NCI-H82 treated with DMSO at 0.1 percent for 48 hours (cell line): Measurements from ENCODE around the gene CAMKK1.
A peak's percentile ranks its signal among the peaks of the same experiment; 100 is the strongest.

ENCODE experiments used
- DNase-seq: peaks from one replicate; lab custom pipeline; 2025; ENCODE audit not compliant: unreplicated experiment; lab: John Stamatoyannopoulos, UW

CAMKK1 gene

DNA sequence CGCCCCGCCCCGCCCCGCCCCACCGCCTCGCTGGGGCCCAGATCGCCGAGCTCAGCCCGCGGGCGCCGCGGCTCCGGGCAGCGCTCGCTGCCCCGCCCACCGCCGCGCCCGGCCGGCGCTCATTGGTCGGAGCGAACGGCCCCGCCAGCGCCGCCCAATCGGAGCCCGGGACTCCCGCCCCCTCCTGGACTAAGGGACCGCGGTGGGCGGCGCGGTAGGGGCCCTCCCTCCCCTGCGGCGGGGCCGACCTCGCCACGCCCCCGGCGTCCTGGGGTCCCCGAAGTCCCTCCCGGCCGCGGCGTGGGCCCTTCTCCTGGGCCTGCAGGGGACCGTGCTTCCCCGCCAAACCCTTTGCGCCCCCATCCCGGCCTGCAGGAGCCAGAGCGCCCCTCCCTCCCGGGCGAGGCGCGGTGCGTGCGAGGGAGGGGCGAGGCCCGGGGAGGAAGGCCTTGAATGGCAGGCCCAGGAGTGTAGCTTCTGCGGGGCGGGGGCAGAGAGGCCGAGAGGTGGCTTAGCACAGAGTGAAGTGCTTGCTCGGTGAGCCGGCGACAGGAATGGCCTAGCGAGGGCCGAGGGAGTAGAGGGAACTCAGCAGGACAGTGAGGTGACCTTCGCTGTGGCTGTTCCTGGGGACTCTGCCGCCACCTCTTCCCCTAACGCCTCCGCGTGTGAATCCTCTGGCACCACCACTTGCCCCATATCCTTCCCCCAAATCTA lies at the start of gene CAMKK1:
TSS of gene CAMKK1 (minus strand) at position 51 of the 717 bp plus-strand sequence. CDS start 7,366 bp downstream, outside the sequence.
- DNase-seq: peak; percentile 86

DNA sequence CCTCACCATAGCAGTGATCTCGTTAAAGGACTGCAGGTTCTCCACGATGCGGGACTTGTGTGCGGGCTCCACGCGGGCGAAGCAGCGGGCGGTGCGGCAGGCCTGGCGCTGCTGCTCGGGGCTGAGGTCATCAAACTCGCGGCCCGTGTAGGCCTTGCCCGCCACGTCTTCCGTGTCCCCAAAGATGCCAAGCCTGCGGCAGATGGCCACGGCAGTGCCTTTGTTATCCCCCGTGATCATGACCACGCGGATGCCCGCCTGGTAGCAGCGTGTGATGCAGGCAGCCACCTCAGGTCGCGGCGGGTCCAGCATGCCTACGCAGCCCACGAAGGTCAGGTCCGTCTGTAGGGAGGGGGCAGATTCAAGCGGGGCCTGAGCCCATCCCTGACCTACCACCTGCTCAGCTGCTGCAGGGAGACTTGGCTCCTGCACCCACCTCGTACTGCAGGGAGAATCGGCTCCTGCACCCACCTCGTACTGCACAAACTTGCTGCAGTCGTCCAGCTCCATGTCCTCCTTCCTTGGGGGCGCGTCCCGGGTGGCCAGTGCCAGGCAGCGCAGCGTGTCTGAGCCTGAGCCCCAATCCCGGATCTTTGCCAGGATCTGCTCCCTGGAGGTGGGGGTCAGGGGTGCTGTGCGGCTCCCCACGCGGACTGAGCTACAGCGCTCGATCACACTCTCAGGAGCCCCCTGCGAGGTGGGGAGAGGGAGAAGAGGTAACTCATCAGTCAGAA lies 48.3 kb upstream of the CAMKK1 start:
- no peak for DNase-seq

DNA sequence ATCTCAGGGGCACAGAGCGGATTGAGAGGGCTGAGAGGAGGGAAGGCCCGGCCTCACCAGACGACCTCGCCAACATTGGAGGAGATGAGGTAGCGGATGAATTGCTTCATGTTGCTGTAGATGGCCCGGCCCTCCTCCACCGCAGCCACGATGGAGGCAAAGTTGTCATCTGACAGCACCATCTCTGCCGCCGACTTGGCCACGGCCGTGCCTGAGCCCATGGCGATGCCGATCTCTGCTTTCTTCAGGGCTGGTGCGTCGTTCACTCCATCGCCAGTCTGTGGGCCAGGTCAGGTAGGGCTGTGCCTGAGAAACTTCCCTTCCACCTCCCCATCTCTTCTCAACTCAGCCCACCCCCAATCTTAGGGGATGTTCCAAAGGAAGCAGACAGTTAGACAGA lies 44.5 kb upstream of the CAMKK1 start:
- DNase-seq: no peak

DNA sequence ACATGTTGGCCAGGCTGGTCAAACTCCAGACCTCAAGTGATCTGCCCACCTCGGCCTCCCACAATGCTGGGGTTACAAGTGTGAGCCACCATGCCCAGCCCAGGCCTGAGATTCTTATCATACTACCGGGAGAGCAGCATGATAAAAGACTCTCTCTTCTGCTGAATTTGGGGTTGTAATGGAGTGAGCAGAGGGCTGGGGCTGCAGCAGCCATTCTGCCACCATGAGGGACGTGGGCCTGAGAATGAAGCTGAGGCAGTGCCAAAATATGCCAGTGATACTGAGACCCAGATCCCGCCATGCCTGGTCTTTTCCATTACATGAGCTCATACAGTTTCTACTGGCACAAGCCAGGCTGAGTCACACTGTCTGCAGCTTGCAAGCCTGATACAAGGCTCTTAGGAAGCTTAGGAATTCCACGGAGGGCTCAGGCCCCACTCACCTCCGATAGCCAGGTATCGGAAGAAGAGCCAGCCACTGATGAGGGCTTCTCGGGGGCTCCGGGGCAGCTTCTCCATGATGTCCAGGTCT lies 43.0 kb upstream of the CAMKK1 start:
- DNase-seq: no peak

DNA sequence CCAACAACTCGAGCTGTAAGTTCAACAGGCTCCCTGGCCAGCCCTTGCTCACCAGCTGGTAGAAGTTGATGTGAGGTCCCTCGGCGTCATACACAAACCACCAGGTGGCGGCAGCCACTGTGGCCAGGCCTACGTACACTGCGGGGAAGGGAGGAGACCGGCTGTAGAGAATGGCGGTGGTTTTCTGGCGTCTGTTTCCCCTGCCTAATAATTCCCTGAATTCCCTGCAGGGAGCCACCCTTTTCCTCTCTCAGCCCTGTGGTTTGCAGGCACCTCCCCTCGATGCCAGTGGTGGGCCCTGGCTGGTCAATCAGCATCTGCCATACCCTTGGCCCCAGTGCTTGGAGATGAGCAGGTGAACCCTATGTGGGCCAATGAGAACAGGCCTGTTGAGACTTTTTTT lies 42.3 kb upstream of the CAMKK1 start:
- peak; percentile 43 for DNase-seq

DNA sequence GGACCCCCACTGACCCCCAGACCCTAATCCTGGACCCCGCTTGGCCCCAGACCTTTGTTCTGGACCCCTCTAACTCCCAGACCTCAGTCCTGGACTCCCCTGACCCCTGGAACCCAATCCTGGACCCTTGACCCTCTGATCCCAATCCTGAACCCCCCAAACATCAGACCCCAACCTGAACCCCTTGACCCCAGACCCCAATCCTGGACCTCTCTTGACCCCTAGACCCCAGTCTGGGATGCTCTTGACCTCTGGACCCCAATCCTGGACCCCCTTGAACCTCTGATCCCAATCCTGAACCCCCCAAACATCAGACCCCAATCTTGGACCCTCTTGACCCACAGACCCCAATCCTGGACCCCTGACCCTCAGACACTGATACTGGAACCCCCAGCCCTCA lies 36.9 kb upstream of the CAMKK1 start:
- no peak for DNase-seq

DNA sequence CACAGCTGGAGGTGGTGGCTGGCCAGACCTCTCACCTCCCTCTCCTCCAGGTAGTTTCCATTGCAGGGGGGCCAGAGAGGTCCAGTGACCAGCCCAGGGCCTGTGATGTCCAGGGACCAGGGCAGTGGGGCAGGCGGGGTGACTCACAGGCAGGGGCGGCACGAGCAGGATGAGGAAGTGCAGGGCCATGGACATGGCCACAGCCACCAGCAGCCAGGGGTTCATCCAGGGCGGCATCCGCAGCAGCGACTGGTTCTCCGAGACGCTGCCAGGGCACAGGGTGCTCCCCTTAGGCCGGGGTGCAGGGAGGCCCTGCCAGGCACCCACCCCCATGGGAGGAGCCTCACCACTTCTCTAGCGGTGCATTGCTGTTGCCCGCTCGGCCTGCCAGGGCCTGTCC lies 36.3 kb upstream of the CAMKK1 start:
- no peak for DNase-seq

DNA sequence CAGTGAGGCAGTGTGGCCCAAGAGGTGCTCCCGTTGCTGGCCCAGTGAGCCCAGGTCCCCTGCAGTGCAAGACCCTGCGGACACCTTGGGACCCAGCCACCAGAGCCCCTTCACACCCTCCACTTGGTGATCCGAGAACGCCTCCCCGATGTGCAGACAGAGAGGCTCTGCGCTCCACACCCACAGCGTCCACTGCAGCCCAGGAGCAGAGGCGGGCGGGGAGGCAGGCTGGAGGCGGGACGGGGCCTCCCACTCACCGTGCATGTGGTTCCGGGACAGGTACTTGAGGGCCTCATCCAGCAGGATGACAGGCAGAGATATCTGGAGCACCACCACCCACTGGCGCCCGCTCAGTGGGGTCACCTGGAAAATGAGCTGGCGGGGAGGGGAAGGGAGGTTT lies 35.6 kb upstream of the CAMKK1 start:
- DNase-seq: no peak

DNA sequence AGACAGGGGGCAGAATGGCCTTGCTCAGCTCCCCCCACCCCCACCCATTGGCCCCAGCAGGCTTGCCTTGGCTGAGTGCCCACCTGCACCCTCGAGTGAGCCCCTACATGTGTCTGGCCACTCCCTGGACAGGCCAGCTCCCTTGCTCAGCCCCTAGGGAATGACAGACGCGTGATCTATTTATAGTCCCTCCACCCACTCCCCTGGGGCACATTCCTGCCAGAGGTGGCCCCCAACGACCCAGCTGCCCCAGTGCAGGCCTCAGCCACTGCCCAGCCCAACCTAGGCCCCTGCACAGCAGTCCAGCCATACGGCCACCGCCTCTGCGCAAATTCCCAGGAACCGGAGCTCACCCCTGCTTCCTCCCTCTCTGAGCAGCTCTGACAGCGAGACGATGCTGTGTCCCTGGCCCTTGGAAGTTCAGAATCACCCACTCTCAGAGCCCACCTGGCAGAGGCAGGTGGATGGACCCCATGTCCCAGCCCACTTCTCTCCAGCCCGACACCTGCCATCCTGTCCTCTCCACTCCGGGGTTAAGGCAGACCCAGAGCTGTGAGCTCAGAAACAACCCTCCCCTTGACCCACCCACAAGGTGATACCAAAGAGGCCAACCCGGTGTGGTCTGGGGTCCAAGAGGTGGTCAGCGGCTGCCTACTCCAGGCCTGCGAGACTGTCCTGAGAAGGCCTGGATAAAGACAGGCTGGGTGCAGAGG lies 34.9 kb upstream of the CAMKK1 start:
- no peak for DNase-seq

DNA sequence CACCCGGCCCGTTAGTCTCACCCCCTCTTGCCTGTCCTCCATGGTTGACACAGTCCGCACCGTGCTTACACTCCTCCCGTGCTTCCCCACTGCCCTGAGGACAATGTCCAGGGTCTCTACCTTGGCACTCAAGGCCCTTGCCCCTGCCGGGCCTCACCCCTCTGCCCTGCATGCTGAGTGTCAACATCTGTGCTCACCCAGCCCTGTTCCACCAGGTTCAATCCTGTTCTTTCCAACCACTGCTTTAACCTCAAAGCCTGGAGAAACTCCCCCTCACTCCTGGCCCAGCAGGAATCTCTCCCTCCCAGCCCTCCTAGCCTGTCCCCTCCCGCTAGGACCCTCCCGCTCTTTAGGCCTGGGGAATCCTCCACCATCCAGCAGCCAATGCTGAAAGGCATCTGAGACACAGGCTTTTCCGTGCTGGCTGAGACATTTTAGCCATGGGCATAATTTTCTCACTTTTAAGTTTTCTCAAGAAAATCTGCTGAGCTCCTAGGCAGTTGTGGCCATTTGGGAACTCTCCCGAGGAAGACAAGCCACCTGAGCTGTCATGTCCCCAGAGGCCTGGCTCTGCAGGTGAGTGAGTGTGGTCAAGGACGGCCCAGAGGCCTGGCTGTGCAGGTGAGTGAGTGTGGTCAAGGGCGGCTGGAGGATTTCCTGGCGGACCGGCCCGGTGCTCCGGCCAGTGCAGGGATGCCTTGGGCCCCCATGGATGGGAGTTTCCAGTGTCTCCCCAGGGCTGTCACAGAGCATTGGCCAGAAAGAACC lies 34.2 kb upstream of the CAMKK1 start:
- DNase-seq: no peak

DNA sequence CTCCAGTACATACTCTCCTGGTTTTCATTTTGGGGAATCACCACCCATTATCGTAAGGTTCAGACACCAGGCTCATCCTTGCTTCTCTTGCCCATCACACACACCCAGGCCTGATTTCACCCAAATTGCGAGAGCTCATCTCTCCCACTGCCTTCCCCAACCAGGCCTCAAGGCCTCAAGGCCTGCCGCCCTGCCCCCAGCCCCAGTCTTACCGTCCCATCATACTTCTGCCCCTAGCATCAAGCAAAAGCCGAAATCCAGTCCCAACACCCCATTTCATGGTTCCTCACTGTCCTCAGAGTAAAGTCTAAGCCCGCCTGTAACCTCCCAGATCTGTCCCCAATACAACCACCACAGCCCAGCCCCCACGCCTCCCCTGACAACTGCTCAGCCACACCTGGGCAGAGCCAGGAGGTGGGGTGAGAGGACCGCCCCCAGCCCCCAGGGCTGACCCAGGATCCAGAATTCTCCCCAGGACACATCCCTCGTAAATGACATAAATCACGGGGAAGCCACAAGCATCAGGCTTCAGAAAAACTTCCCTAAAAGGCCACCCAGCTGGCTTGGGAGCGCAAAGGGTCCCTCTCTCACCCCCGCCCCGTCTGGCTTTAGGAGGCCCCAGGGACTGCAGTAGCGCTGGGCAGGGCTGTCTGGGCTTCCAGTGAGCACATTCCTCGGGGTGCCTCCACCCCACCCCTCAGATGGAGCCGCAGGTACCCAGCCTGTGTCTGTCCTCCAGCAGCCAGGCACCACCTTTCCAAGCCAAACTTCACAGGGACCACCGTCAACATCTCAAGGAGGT lies 33.0 kb upstream of the CAMKK1 start:
- no peak for DNase-seq

DNA sequence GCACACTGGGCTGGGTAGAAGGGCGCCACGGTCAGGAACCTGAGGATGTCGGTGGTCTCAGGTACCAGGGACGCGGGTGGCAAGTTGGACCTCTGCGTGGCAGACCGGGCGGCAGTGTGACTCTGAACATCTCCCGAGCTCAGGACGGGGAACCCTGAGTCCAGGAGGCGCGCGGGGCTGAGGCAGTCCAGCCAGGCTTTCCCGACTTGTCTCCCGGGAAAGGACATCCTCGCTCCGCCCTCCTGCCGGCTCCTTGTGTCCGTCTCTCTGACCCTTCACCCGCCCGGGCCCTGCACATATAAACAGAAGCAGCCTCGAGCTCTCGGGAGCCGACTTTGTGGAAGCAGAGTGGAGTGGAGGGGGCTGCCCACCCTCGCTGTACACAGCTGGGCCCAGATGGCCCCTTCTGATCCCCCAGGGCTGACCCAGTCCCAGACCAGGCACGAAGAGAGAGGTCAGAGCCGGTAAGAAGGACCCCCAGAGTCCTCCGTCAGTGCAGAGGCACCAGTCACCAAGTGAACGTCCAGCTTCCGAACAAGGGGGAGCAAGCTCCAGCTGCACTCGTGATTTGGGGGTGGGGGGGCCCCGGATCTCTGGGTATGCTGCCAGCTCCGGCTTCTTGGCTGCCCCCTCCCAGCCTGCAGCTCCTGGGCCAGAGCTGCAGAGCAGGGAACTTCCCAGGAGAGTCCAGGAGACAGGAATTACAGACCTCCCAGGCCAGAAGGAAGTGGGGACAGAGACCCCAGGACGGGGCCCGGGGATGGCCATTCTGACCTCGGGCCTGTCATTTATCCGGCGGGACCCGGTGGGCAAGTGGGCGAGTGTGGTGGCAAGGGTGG lies 31.9 kb upstream of the CAMKK1 start:
- no peak for DNase-seq

DNA sequence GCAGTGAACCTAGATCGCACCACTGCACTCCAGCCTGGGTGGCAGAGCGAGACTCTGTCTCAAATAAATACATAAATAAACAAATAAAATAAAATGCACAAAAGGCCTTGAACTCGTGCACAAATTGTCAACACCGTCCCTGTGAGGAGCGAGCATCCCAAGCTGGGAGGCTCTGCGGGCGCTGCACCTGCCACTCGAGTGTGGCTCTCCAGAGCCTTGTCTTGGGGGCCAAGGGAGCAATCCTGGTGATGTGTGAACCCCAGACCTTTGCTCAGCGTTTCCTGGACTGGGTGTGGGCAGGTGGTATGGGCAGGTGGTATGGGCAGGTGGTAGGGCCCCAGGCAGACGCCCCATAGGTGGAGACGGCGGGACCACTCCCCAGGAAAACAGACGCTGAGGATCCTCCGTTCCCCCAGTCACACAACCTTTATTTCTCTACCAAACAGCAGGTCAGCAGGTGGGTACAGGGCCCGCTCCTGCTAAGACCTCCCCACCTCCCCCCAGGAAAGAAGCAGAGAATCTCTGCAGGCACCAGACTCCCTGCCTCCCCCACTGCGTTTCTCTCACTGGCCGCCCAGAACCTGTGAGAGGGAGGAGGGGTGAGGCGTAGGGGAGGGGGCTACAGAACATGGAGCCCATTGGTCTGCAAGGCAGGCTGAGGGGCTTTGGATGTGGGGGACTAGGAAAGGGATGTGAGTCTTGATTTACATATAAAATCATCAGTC lies 30.8 kb upstream of the CAMKK1 start:
- no peak for DNase-seq

DNA sequence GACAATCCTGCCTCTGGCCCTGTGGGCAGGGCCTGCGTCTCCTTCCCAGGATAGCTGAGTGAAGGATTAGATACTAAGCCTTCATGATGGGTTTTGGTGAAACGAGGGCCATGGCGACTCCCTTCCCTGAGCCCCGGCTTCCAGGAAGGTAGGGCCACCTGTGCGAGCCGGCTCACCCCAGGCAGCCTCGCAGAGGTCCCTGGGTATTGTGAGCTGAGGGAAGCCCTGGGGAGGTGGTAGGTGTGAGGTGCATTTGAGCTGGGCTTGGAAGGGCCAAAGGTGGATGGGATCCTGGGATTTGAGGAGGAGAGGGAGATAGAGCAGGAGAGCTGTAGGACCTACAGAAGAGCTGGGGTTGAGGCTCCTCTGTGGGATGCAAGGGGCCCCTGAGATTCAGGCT lies 29.9 kb upstream of the CAMKK1 start:
- DNase-seq: no peak

DNA sequence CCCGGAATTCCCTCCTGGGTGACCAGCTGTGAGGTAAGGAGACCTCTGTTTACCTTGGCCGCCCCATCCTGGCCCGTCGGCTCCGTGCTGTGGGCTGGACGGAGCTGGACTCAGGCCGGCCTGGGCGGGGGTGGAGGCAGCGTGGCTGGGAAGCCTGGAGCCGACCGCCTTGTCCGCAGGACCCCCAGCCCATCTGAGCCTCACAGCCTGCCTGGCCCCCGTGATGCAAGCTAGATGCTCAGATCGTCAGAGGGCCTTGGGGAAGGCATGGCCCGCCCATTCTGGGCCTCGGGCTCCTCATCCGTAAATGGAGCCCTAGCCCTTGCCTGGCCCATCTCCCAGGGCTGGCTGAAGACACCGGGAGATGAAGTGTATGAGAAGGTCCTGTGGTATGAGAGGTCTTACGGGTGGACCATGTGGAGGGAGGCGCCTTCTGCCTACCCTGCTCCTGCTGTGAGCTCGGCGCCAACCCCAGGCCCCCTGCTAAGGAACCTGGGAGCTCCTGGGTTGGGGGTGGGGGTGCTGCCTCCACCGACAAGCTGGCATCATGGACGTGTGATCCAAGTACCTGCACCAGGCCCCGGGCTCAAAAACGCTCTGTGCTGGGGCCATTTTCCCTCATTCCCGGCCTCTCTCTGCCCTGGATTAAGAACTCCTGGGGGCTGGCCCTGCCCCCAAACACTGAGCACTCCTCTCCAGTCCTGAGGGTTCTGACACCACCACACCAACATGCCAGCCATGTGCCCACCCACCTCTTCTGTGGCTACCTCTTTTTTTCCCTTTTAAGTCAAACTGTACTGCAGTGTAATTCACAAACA lies 28.9 kb upstream of the CAMKK1 start:
- no peak for DNase-seq

DNA sequence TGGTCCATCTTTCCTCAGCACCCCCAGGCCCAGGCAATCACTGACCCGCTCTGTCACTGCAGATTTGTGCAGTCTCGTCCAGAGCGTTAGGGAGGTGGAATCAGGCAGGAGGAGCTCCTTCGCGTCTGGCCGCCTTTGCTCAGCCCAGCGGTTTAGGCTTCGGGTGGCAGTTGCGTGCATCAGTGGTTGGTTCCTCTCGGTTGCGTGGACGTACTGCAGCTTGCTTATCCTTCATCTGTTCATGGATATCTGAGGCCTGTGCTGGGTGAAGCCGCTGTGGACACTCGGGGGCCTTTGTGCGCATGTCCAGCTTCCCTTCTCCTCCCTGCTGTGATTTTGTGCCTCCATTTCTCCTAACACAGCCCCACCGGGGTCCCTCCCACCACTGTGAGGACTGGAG lies 28.2 kb upstream of the CAMKK1 start:
- DNase-seq: no peak

DNA sequence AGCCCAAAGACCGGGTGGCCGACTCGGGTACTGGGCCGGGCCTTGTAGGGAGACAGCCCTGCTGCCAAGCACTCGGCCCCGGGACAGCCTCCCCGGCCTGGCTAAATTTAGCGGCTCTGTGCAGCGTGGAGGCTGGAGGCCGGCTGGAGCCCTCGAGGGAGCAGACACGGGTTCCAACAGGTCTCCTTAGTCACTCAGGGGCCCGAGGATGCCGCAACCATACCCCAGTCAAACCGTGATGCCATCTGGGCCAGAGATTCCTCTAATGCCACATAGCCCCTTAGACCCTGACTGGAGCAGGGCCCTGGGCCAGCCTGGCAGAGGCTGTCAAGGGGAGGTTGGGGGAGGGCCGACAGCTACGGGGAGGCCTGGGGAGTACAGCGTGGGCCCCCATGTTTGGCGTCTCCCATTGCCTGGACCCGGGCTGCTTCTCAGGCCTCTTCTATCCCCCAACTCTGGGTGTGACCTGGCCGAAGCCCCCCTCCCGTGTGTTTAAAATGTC lies 26.3 kb upstream of the CAMKK1 start:
- DNase-seq: no peak
